ENCODE results near the gene TTC13.

TTC13 gene

GRCh38 chr1:230943048-230943593 is 35.5 kb downstream of the TTC13 start:
- DNase-seq = no peak

DNA sequence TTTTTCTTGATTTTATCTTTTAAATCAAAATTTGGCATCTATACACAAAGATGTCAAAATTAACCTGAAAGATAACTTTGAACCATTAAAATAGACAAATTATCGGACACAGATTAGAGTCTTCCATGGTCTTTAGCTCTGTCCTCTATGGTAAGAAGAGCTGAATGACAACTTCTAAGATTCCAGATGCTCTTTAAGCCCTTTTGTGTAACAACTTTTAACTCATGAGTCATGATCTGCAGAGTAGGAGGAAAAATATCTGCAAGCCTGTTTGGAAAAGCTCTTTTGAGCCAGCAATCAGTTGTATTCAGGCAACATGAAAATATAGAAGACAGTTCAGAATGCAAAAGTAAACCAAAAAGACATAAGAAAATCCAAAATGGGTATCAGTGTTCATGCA is 37.8 kb downstream of the TTC13 start:
- no peak for DNase-seq

DNA sequence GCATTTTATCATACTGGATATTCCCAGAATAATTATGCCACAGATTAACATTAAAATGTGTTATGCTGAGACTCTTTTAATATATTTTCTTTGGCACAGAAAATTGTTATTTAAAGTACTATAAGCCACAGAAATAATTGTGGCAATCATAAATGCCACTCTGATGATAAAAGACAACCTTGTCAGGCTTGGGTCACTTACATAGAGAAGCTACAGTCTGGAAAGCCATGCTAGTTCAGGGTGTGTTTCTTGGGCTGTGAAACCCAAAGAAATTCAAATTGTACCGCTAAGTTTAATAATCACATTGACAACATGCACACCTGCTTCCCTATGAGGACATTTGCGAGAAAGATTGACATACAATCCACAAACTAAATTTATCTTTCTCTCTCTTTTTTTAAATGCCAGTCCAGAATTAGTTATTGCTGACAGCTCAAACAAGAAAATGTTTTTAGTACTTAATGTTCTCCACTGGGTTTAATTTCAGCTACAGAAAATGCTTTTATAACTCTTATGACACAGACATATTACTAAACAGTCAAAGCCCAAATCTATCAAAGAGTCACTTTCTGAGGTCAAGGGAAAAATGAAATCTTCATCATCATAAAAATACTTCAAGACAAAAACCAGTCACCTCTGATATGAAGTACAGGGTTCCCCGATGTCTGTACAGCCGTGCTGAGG is 38.7 kb downstream of the TTC13 start:
- DNase-seq = no peak

GRCh38 chr1:230938924-230939368 is 39.7 kb downstream of the TTC13 start:
- DNase-seq = no peak

GRCh38 chr1:230937371-230937770 is 41.3 kb downstream of the TTC13 start:
- DNase-seq = no peak

- no peak for DNase-seq
Measured at GRCh38 chr1:230936475-230936874, 42.2 kb downstream of the TTC13 start.

DNA sequence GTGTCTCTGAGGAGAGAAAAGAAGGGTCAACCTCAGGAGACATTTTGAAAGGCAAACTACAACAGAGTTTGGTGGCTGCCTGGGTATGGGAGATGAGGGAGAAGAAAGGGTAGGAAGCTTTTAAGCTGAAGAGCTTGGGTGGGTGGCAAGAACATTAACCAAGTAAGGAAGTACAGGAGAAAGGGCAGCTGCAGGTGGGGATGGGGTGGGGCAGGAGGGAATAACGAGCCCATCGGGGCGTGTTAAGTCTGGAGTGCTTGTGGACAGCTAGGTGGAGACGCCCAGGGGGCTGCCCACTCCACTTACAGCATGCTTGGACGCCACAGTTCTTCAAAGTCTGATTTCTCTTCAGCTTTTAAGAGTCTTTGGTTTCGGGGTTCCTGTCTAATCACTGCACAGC is 42.8 kb downstream of the TTC13 start:
- DNase-seq = no peak

DNA sequence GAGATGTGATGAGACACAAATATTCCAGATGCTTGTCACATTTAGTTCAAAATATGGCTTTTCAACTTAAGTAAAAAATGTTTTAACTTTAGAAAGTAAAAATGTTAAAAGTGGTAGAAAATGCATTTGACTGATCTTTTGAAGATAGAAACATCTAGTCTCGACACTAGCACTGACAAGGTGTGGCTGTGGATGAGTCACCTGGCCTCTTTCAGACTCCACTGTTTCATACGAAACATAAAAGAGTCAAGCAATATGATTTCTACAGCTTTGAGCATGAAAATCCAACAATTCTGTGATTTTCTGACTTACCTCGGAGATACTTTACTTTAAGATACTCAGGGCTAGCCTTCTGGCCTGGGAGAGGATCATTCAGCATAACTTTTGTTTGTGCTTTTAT is 47.7 kb downstream of the TTC13 start:
- no peak for DNase-seq

DNA sequence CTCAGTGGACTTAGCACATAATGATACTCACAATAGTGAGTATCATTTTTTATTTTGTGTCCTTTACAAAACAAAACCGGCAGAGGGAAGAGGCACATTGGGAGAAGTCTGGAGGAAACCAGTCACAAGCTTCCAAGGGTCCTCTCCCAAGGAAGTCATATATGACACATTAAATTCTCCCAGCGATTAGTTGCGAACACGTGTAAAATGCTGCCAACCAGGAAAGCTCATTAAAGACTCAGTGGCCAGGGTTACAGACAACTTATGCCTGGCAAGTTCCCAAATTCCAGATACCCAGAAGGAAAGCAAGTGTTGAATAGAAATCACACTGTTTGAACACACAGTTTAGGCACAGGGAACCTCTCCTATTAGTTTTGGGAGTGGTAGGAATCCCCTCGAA is 52.5 kb downstream of the TTC13 start:
- no peak for DNase-seq

DNA sequence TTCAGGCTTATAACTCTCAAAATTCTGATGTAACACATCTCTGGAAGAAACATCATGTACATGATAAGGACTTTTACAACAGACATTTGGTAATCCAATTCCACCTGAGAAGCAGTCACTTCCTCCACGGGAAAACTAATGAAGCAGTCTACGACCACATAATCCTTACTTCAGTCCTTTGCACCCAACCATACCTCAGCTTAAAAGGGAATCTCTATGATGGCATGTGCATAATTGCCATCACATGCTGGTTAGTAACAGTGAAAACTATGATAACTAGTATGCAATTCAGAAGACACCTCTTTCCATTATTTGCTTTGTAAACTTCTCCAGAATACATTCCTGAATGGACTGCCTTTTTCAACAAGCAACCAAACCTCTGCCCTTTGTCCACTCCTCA is 53.1 kb downstream of the TTC13 start:
- DNase-seq = no peak

GRCh38 chr1:230923176-230923575 is 55.5 kb downstream of the TTC13 start:
- no peak for DNase-seq

- DNase-seq = no peak
Measured at GRCh38 chr1:230922620-230923019, 56.0 kb downstream of the TTC13 start.

GRCh38 chr1:230919207-230919606 is 59.5 kb downstream of the TTC13 start:
- no peak for DNase-seq

- peak; percentile 69 for DNase-seq
Measured at GRCh38 chr1:230917284-230918135, 61.2 kb downstream of the TTC13 start.

GRCh38 chr1:230916587-230917283 is 61.9 kb downstream of the TTC13 start:
- DNase-seq = no peak

- DNase-seq = no peak
Measured at GRCh38 chr1:230915078-230915477, 63.6 kb downstream of the TTC13 start.

GRCh38 chr1:230913496-230913895 is 65.2 kb downstream of the TTC13 start:
- no peak for DNase-seq

- no peak for DNase-seq
Measured at GRCh38 chr1:230910755-230911117, 67.9 kb downstream of the TTC13 start.

GRCh38 chr1:230909974-230910754 is 68.5 kb downstream of the TTC13 start:
- no peak for DNase-seq

GRCh38 chr1:230907472-230908205 is 71.0 kb downstream of the TTC13 start:
- no peak for DNase-seq

DNA sequence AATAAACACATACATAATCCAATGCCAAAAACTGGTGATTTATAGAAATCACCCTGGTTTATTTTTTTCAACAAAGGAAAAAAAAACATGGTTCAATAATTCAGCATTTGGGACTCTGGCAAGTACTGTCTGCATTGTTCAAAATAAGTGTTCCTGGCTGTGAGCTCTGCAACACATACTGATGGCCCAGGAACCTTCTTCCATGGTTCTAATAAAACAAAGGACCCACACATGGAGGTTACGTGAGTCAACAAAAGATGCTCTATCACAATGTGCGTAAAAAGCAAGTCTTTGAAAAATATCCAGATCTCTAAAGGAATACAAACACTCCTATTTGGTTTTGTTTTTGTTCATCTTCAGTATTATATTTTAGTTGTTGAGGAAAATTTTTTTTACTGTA is 72.4 kb downstream of the TTC13 start:
- DNase-seq = no peak

DNA sequence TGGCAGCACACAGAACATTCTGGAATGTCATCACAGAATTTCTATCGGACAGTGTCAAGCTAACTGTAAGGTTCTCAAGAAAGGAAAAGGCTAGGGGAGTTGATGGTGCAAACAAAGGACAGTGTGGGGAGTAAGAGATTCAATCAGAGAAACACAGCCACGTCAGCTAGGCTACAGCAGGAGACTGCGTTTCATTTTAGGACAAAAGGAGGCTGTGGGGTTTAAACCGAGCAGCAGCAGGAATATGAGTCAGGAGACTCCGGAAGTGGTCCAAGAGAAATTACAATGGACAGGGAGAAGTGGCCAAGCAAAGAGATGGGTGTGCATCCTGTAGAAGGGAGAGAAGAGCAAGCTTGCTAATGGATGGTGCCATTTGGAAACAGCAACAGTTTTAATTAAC is 72.9 kb downstream of the TTC13 start:
- no peak for DNase-seq
